Keratinocyte (primary cell): ENCODE measurements around the gene SNU13. TPM values are rescaled to one million over a fixed set of nuclear protein-coding genes. Genes with fewer than 3 reads are reported as not detected.

Experiments used
- DNase-seq: peaks from one replicate; pipeline ENCODE4 v3.0.0-alpha.2; 2011; ENCODE audit warnings: low read depth, missing footprints, low spot score
- FAIRE-seq: peaks from 2 replicates; lab custom pipeline; 2011; peaks lifted over from hg19 to GRCh38; lab: Jason Lieb, UNC
- H2AFZ ChIP-seq: 2 replicates; pipeline ENCODE4 v1.6.0; 2012; ENCODE audit warnings: low read length, control low read depth, inconsistent platforms; ENCODE audit not compliant: control insufficient read depth
- H3K27ac ChIP-seq: 2 replicates; pipeline ENCODE4 v1.5.1; 2011; ENCODE audit warnings: low read length; ENCODE audit not compliant: control insufficient read depth, insufficient read depth
- H3K27me3 ChIP-seq: 3 replicates; pipeline ENCODE4 v1.6.0; 2011; ENCODE audit warnings: low read length; ENCODE audit not compliant: control insufficient read depth, insufficient read depth; ENCODE audit errors: extremely low read depth
- H3K36me3 ChIP-seq, 2 experiments: 2 replicates in 1 of 2; 3 replicates in 1 of 2; pipeline ENCODE4 v1.5.1; 2011; ENCODE audit warnings: low read length in 2 of 2, mild to moderate bottlenecking in 1 of 2; ENCODE audit not compliant: control insufficient read depth in 2 of 2, insufficient read depth in 2 of 2; ENCODE audit errors: extremely low read depth in 1 of 2
- H3K4me1 ChIP-seq: 3 replicates; pipeline ENCODE4 v1.5.1; 2011; ENCODE audit warnings: low read length; ENCODE audit not compliant: control insufficient read depth, insufficient read depth; ENCODE audit errors: extremely low read depth
- H3K4me2 ChIP-seq: 3 replicates; pipeline ENCODE4 v1.6.0; 2011; ENCODE audit warnings: low read depth, low read length; ENCODE audit not compliant: control insufficient read depth, insufficient read depth; ENCODE audit errors: extremely low read depth
- H3K4me3 ChIP-seq, 3 experiments: fragments of 200-600 bp in 1 of 3; sonication (generic) in 1 of 3; 2 replicates in 2 of 3; 3 replicates in 1 of 3; pipeline ENCODE4 v1.5.1; 2011 to 2016; ENCODE audit warnings: low read length in 3 of 3, mild to moderate bottlenecking in 3 of 3, control low read depth in 2 of 3, inconsistent platforms in 1 of 3, low read depth in 1 of 3, mixed read lengths in 1 of 3, mixed run types in 1 of 3, moderate library complexity in 1 of 3; ENCODE audit not compliant: control insufficient read depth in 2 of 3, insufficient read depth in 2 of 3; ENCODE audit errors: extremely low read depth in 1 of 3
- H3K79me2 ChIP-seq: 2 replicates; pipeline ENCODE4 v1.6.0; 2012; ENCODE audit warnings: low read length; ENCODE audit not compliant: control insufficient read depth, insufficient read depth
- H3K9ac ChIP-seq: 3 replicates; pipeline ENCODE4 v1.6.0; 2011; ENCODE audit warnings: low read length; ENCODE audit not compliant: control insufficient read depth, insufficient read depth; ENCODE audit errors: extremely low read depth
- H3K9me1 ChIP-seq: 3 replicates; pipeline ENCODE4 v1.6.0; 2011; ENCODE audit warnings: low read length; ENCODE audit not compliant: control insufficient read depth, insufficient read depth; ENCODE audit errors: extremely low read depth
- H3K9me3 ChIP-seq: 2 replicates; pipeline ENCODE4 v1.5.1; 2012; ENCODE audit warnings: low read depth, low read length; ENCODE audit not compliant: control insufficient read depth
- H4K20me1 ChIP-seq: 3 replicates; pipeline ENCODE4 v1.6.0; 2011; ENCODE audit warnings: low read length; ENCODE audit not compliant: control insufficient read depth, insufficient read depth; ENCODE audit errors: extremely low read depth
- EZH2 ChIP-seq: IDR thresholded peaks from one replicate; pipeline ENCODE4 v1.6.1; 2012; ENCODE audit warnings: inconsistent platforms, mild to moderate bottlenecking, low read length, moderate library complexity
- dilution Hi-C: fragments of 300-500 bp; cut with MboI; formaldehyde crosslinking; loops from one replicate; pipeline ENCODE4 v1.7.0; 2020; ENCODE audit warnings: low sequenced_read_pairs; ENCODE audit not compliant: extremely low pct_ligation_motif_present
- polyA plus RNA-seq, 5 experiments: library from polyadenylated mRNA; depleted of rRNA in 3 of 5; stranded (reverse) in 3 of 5; stranded (forward) in 1 of 5; unstranded in 1 of 5; fragments of >200 nt; gene quantifications; 1 replicate in 1 of 5; 2 replicates in 3 of 5; 3 replicates in 1 of 5; pipeline versions ENCODE4 v1.2.1 to v1.2.3, GENCODE V29; 2011 to 2012; ENCODE audit warnings: missing spikeins in 2 of 5, low read depth in 1 of 5, low replicate concordance in 1 of 5
- TF ChIP-seq, protein P1 (sequence below), 3 experiments: IDR thresholded peaks in 1 of 3; conservative IDR thresholded peaks in 1 of 3; optimal IDR thresholded peaks in 1 of 3; 2 replicates in 2 of 3; 3 replicates in 1 of 3; pipeline versions ENCODE3 to v1.5.1; 2011; ENCODE audit warnings: low read length in 3 of 3, mild to moderate bottlenecking in 3 of 3, moderate library complexity in 2 of 3, control low read depth in 1 of 3, inconsistent platforms in 1 of 3; ENCODE audit not compliant: insufficient read depth in 2 of 3; ENCODE audit errors: extremely low read depth in 1 of 3

SNU13 gene
- polyA plus RNA-seq, 1 donor (not counting 4 experiments of a cell fraction or from before 2014, with no cell fraction given), result 230 TPM

DNA sequence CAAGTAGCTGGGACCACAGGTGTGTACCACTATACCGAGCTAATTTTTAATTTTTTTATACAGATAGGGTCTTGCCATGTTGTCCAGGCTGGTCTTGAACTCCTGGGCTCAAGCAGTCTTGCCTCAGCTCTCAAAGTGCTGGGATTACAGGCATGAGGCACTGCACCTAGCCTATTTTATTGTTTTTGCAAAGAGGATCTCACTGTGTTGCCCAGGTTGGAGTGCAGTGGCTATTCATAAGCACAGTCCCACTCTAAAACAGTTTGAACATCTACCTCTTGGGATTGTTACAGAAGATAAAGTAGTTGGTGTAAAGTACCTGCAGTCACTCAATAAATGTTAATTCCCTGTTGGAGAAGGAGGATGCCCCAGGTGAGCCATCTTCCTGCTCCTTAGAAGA lies 38.4 kb downstream of the SNU13 start:
- TF ChIP-seq, protein P1, sequence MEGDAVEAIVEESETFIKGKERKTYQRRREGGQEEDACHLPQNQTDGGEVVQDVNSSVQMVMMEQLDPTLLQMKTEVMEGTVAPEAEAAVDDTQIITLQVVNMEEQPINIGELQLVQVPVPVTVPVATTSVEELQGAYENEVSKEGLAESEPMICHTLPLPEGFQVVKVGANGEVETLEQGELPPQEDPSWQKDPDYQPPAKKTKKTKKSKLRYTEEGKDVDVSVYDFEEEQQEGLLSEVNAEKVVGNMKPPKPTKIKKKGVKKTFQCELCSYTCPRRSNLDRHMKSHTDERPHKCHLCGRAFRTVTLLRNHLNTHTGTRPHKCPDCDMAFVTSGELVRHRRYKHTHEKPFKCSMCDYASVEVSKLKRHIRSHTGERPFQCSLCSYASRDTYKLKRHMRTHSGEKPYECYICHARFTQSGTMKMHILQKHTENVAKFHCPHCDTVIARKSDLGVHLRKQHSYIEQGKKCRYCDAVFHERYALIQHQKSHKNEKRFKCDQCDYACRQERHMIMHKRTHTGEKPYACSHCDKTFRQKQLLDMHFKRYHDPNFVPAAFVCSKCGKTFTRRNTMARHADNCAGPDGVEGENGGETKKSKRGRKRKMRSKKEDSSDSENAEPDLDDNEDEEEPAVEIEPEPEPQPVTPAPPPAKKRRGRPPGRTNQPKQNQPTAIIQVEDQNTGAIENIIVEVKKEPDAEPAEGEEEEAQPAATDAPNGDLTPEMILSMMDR (optimal IDR thresholded peaks at IDR 0.05 in 1 of 3, IDR thresholded peaks at IDR 0.05 in 1 of 3, conservative IDR thresholded peaks at IDR 0.05 in 1 of 3; ENCODE audit: extremely low read depth in 1 of 3, insufficient read depth in 2 of 3, low read length in 3 of 3), result no peak
- TF ChIP-seq EZH2, result no peak
- no peak for DNase-seq
- H3K36me3 ChIP-seq, result peaks cover 47 to 55% of the 10 kb centered on the region in 2 experiments
- dilution Hi-C loops, result no loop called here
- H3K4me3 ChIP-seq, result no peak overlapping the region
- no peak overlapping the region for H2AFZ ChIP-seq
- H3K27me3 ChIP-seq, result no peaks in the 10 kb centered on the region
- no peak overlapping the region for H3K4me2 ChIP-seq
- no peak overlapping the region for H3K9ac ChIP-seq
- H3K79me2 ChIP-seq, result peaks cover 19% of the 10 kb centered on the region
- H3K4me1 ChIP-seq, result no peaks in the 10 kb centered on the region
- no peaks in the 10 kb centered on the region for H3K9me3 ChIP-seq
- no peak for FAIRE-seq
- H3K27ac ChIP-seq, result no peak overlapping the region
- H3K9me1 ChIP-seq, result no peaks in the 10 kb centered on the region
- H4K20me1 ChIP-seq, result peaks cover 5% of the 10 kb centered on the region

- H3K9me3 ChIP-seq, result no peaks in the 10 kb centered on the region
- no peaks in the 10 kb centered on the region for H3K27me3 ChIP-seq
- no peak overlapping the region for H3K4me2 ChIP-seq
- dilution Hi-C loops, result no loop called here
- H3K9me1 ChIP-seq, result no peaks in the 10 kb centered on the region
- no peak overlapping the region for H2AFZ ChIP-seq
- no peak overlapping the region for H3K4me3 ChIP-seq
- H3K79me2 ChIP-seq, result peaks cover 22% of the 10 kb centered on the region
- DNase-seq (no peak), FAIRE-seq (no peak)
- H4K20me1 ChIP-seq, result peaks cover 2% of the 10 kb centered on the region
- no peak for TF ChIP-seq EZH2
- TF ChIP-seq, protein P1 (optimal IDR thresholded peaks at IDR 0.05 in 1 of 3, IDR thresholded peaks at IDR 0.05 in 1 of 3, conservative IDR thresholded peaks at IDR 0.05 in 1 of 3; ENCODE audit: extremely low read depth in 1 of 3, insufficient read depth in 2 of 3, low read length in 3 of 3), result no peak
- peaks cover 35 to 37% of the 10 kb centered on the region in 2 experiments for H3K36me3 ChIP-seq
- no peak overlapping the region for H3K27ac ChIP-seq
- no peak overlapping the region for H3K9ac ChIP-seq
- no peaks in the 10 kb centered on the region for H3K4me1 ChIP-seq
Observed at GRCh38 chr22:41648432-41648831, 40.2 kb downstream of the SNU13 start.
